Measurements from ENCODE around the gene FAM43A. TPM values are rescaled to one million over a fixed set of nuclear protein-coding genes. Genes with fewer than 3 reads are reported as not detected.
A peak's percentile ranks its signal among the peaks of the same experiment; 100 is the strongest.

Gene FAM43A
- total and polyA plus RNA-seq, 10 of the 15 experiments (the other 5 are each of a cell fraction or from before 2014, with no cell fraction given) = 0.27 to 5.0 (median 1.1) TPM

- H3K4me2 ChIP-seq (ENCODE audit: control insufficient read depth, insufficient read depth) = peak overlapping the region; percentile 15
Measured at GRCh38 chr3:194736896-194737600, 51.4 kb downstream of the FAM43A start.

More at GRCh38 chr3:194736896-194737600, 51.4 kb downstream of the FAM43A start:
- Histone ChIP-seq H4K20me1 (ENCODE audit: control insufficient read depth, insufficient read depth) (no peaks in the 10 kb centered on the region), H3K9me3 (replicated peaks; ENCODE audit: control insufficient read depth, insufficient read depth, low read length) (no peaks in the 10 kb centered on the region; the same call in 1 of the 3 replicates), H3K79me2 (ENCODE audit: control insufficient read depth, insufficient read depth, low read length) (no peaks in the 10 kb centered on the region), H3K4me1 (ENCODE audit: control insufficient read depth, insufficient read depth, low read length) (peaks cover 15% of the 10 kb centered on the region), H3K27me3 (replicated peaks in 1 of 2; ENCODE audit: control insufficient read depth in 2 of 2, insufficient read depth in 2 of 2, low read length in 1 of 2) (peaks cover 0 to 3% of the 10 kb centered on the region in 2 experiments; a peak in 1 of 4 replicates), H3K27ac (ENCODE audit: control insufficient read depth, insufficient read depth) (no peak overlapping the region), H3K9ac (ENCODE audit: control insufficient read depth, insufficient read depth, low read length) (no peak overlapping the region), H3K4me3 (peak overlapping the region; percentile 20), H2AFZ (ENCODE audit: control insufficient read depth, low read depth, low read length) (no peak overlapping the region), H3K36me3 (ENCODE audit: control insufficient read depth in 2 of 2, insufficient read depth in 2 of 2, low read length in 1 of 2) (no peaks in the 10 kb centered on the region)
- ChIA-PET RAD21 (ENCODE audit: unreplicated experiment) (no interaction called here), CTCF (interaction anchor here (1.2 to 2.0 kb wide), 2 partner anchors 8 to 54 kb away, joined by 3 to 7 read pairs; no protein-coding TSS in a partner anchor), POLR2A (interaction anchor here (0.6 kb wide), 2 partner anchors 283 to 378 kb away, joined by 3 to 4 read pairs; no protein-coding TSS in a partner anchor), SMC1A (ENCODE audit: uncharacterized antibody, unreplicated experiment) (no interaction called here)
- FAIRE-seq (no peak), DNase-seq (ENCODE audit: low read depth, low spot score) (peak; percentile 20), ATAC-seq (peak; percentile 42; the same call in 2 of the 3 replicates)
- no TSS peak for BruUV-seq (replicated peaks)
- in situ Hi-C loops (cut with MboI) = no loop called here
- no peak for TF ChIP-seq HCFC1 (IDR thresholded peaks at IDR 0.05; ENCODE audit: low read length)
- TF ChIP-seq NRF1 (conservative IDR thresholded peaks at IDR 0.05; ENCODE audit: low read depth, low read length) = no peak
- TF ChIP-seq IKZF2 (IDR thresholded peaks at IDR 0.05) = peak; percentile 55 to 57
- no peak for TF ChIP-seq ZZZ3 (IDR thresholded peaks at IDR 0.05; ENCODE audit: control insufficient read depth, insufficient read length, low read depth)
- peak; percentile 86 for TF ChIP-seq SPI1 (IDR thresholded peaks at IDR 0.05; ENCODE audit: borderline replicate concordance, insufficient read depth, low read depth, low read length)
- no peak for TF ChIP-seq GABPA (IDR thresholded peaks at IDR 0.05; ENCODE audit: low read depth)
- TF ChIP-seq ZNF622 (IDR thresholded peaks at IDR 0.05) = no peak
- peak in 1 of 2 experiments; percentile 86; a peak in 2 of 4 replicates for TF ChIP-seq ETV6 (conservative IDR thresholded peaks at IDR 0.05 in 1 of 2, IDR thresholded peaks at IDR 0.05 in 1 of 2; ENCODE audit: borderline replicate concordance in 1 of 2, low read depth in 1 of 2)
- 0% methylated on average over 7 of the region's 7 CpGs for WGBS (ENCODE audit: insufficient coverage, insufficient replicate concordance, low lambda C conversion rate, missing lambda C conversion rate)
- intact Hi-C loops (cut with micrococcal nuclease; ENCODE audit: unreplicated experiment) = no loop called here

Small RNAs within 50 kb of the gene (small RNA-seq; reads per million reads assigned to genes)
- gene AC046143.2 = not detected

Other genes with a start within 250 kb of the FAM43A start
- gene ATP13A3, start 198.9 kb upstream of the FAM43A start, total RNA-seq (2014; rRNA removed) = 91.0 and 126 TPM in 2 replicates
- 89.9 and 90.2 TPM in 2 replicates for gene ATP13A3, start 198.9 kb upstream of the FAM43A start, total RNA-seq (2014; rRNA removed; fragmentation: Illumina TruSeq; extraction: Trizol)
- gene ATP13A3, start 198.9 kb upstream of the FAM43A start, total RNA-seq (2021) = 88.4 and 108 TPM in 2 replicates
- 106 and 188 TPM in 2 replicates for gene ATP13A3, start 198.9 kb upstream of the FAM43A start, polyA plus RNA-seq (2011; rRNA removed)
- gene ATP13A3, start 198.9 kb upstream of the FAM43A start, polyA plus RNA-seq (2014; fragmentation: Illumina TruSeq; extraction: Trizol) = 75.6 and 83.3 TPM in 2 replicates
- 10 to 100 TPM; 14.0 to 17.7 TPM for gene ATP13A3, start 198.9 kb upstream of the FAM43A start, polyA plus RNA-seq (2014; fragmentation: Nextera tagmentation; extraction: Ambion mirVana)
- 54.4 and 63.3 TPM in 2 replicates for gene ATP13A3, start 198.9 kb upstream of the FAM43A start, polyA plus RNA-seq (2014; rRNA removed)
- gene ATP13A3, start 198.9 kb upstream of the FAM43A start, polyA plus RNA-seq (2016; fragmentation: Nextera tagmentation; extraction: Ambion mirVana) = 10 to 100 TPM; 15.6 to 25.2 TPM
- gene TMEM44, start 52.5 kb upstream of the FAM43A start, total RNA-seq (2014; rRNA removed) = 4.0 and 7.6 TPM in 2 replicates
- gene TMEM44, start 52.5 kb upstream of the FAM43A start, total RNA-seq (2014; rRNA removed; fragmentation: Illumina TruSeq; extraction: Trizol) = 2.9 and 3.1 TPM in 2 replicates
- gene TMEM44, start 52.5 kb upstream of the FAM43A start, total RNA-seq (2021) = 7.3 and 8.4 TPM in 2 replicates
- 0.57 and 0.69 TPM in 2 replicates for gene TMEM44, start 52.5 kb upstream of the FAM43A start, polyA plus RNA-seq (2011; rRNA removed)
- gene TMEM44, start 52.5 kb upstream of the FAM43A start, polyA plus RNA-seq (2014; fragmentation: Illumina TruSeq; extraction: Trizol) = 2.9 and 4.9 TPM in 2 replicates
- 1 to 10 TPM in 1 of 2 experiments, under 1 TPM in 1; 0.89 to 1.1 TPM for gene TMEM44, start 52.5 kb upstream of the FAM43A start, polyA plus RNA-seq (2014; fragmentation: Nextera tagmentation; extraction: Ambion mirVana)
- gene TMEM44, start 52.5 kb upstream of the FAM43A start, polyA plus RNA-seq (2014; rRNA removed) = 7.7 and 8.3 TPM in 2 replicates
- 1 to 10 TPM; 1.9 to 4.1 TPM for gene TMEM44, start 52.5 kb upstream of the FAM43A start, polyA plus RNA-seq (2016; fragmentation: Nextera tagmentation; extraction: Ambion mirVana)
- gene LSG1, start 13.7 kb upstream of the FAM43A start, total RNA-seq (2014; rRNA removed) = 56.1 and 59.3 TPM in 2 replicates
- gene LSG1, start 13.7 kb upstream of the FAM43A start, total RNA-seq (2014; rRNA removed; fragmentation: Illumina TruSeq; extraction: Trizol) = 57.0 and 58.6 TPM in 2 replicates
- 29.8 and 30.0 TPM in 2 replicates for gene LSG1, start 13.7 kb upstream of the FAM43A start, total RNA-seq (2021)
- gene LSG1, start 13.7 kb upstream of the FAM43A start, polyA plus RNA-seq (2011; rRNA removed) = 68.0 and 75.6 TPM in 2 replicates
- 65.8 and 76.8 TPM in 2 replicates for gene LSG1, start 13.7 kb upstream of the FAM43A start, polyA plus RNA-seq (2014; fragmentation: Illumina TruSeq; extraction: Trizol)
- gene LSG1, start 13.7 kb upstream of the FAM43A start, polyA plus RNA-seq (2014; fragmentation: Nextera tagmentation; extraction: Ambion mirVana) = 10 to 100 TPM; 14.3 to 23.5 TPM
- 42.7 and 51.0 TPM in 2 replicates for gene LSG1, start 13.7 kb upstream of the FAM43A start, polyA plus RNA-seq (2014; rRNA removed)
- gene LSG1, start 13.7 kb upstream of the FAM43A start, polyA plus RNA-seq (2016; fragmentation: Nextera tagmentation; extraction: Ambion mirVana) = 10 to 100 TPM; 52.9 to 55.8 TPM

Measured in GM12878 (cell line).